Activated CD8-positive, alpha-beta T cell treated with anti-CD3 and anti-CD28 coated beads, Interleukin-2, amount 10 ng/mL, durations not matched to agents 7 days and 5 days (primary cell): ENCODE measurements around the gene COLQ. TPM values are rescaled to one million over a fixed set of nuclear protein-coding genes. Genes with fewer than 3 reads are reported as not detected.
"Not testable (repeated sequence)": the region's sequence is repeated elsewhere in the genome, so short reads cannot be mapped to it uniquely, and the experiment has no call there.

Source experiments
- ATAC-seq: fragments of 150-1000 bp; cut with Tn5 transposase; one replicate; pipeline ENCODE4 v1.10.0; 2021; ENCODE audit warnings: moderate library complexity
- CTCF ChIA-PET: fragments of 350-600 bp; sonication (Branson Sonifier 250); formaldehyde crosslinking; loops from one replicate; lab custom pipeline; 2021; ENCODE audit warnings: antibody characterized with exemption; lab: Charles Lee
- POLR2A ChIA-PET: fragments of 350-600 bp; sonication (Branson Sonifier 250); formaldehyde crosslinking; loops from one replicate; lab custom pipeline; 2021; ENCODE audit warnings: antibody characterized with exemption; lab: Charles Lee
- DNase-seq: peaks from one replicate; pipeline ENCODE4 v3.0.0-alpha.2; 2020
- H3K27ac Mint-ChIP-seq: one replicate; pipeline ENCODE4 v1.8.0; 2021; ENCODE audit warnings: mild to moderate bottlenecking, mixed read lengths
- H3K27me3 Mint-ChIP-seq: one replicate; pipeline ENCODE4 v1.8.0; 2021; ENCODE audit warnings: low read depth, mixed read lengths
- H3K36me3 Mint-ChIP-seq: one replicate; pipeline ENCODE4 v1.8.0; 2021; ENCODE audit warnings: low read depth, mixed read lengths
- H3K4me1 Mint-ChIP-seq: one replicate; pipeline ENCODE4 v1.8.0; 2021; ENCODE audit warnings: low read depth, mixed read lengths
- H3K4me3 Mint-ChIP-seq: one replicate; pipeline ENCODE4 v1.8.0; 2021; ENCODE audit warnings: mild to moderate bottlenecking, mixed read lengths
- H3K9me3 Mint-ChIP-seq: one replicate; pipeline ENCODE4 v1.8.0; 2022; ENCODE audit warnings: mixed read lengths; ENCODE audit not compliant: insufficient read depth
- total RNA-seq, 2 experiments: library from RNA; stranded (reverse); gene quantifications; one replicate each; pipeline ENCODE4 v1.2.3, GENCODE V29; 2021

The COLQ gene
- total RNA-seq, 2 experiments from 2014 or later: 5.3 to 6.0 TPM

DNA sequence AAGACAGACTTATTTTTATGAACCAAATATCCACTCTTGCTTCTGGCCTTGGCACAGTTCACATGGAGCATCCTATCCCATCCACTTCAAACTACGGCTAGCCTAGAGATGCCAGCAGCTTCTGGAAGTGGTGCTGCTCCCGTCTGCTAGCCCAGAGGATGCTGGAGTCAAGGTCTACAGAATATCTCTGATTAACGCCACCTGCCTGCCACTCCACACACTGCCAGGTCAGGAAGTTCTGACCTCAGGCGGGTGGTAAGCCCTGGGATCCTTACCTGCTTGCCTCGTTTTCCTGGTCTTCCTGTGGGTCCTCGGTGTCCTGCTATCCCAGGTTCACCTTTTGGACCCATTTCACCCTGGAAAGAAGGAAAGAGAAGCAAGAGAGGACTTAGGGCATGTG, 51.2 kb downstream of the COLQ start:
- Mint-ChIP-seq H3K27ac (no peak overlapping the region), H3K27me3 (peaks cover 3% of the 10 kb centered on the region), H3K36me3 (peaks cover 3% of the 10 kb centered on the region), H3K4me1 (peaks cover 3% of the 10 kb centered on the region), H3K9me3 (no peaks in the 10 kb centered on the region), H3K4me3 (no peak overlapping the region)
- CTCF ChIA-PET: interaction anchor here (1.6 kb wide), 2 partner anchors 10 to 15 kb away, joined by 4 read pairs; no protein-coding TSS in a partner anchor
- ATAC-seq (no peak), DNase-seq (no peak)
- POLR2A ChIA-PET: no interaction called here

DNA sequence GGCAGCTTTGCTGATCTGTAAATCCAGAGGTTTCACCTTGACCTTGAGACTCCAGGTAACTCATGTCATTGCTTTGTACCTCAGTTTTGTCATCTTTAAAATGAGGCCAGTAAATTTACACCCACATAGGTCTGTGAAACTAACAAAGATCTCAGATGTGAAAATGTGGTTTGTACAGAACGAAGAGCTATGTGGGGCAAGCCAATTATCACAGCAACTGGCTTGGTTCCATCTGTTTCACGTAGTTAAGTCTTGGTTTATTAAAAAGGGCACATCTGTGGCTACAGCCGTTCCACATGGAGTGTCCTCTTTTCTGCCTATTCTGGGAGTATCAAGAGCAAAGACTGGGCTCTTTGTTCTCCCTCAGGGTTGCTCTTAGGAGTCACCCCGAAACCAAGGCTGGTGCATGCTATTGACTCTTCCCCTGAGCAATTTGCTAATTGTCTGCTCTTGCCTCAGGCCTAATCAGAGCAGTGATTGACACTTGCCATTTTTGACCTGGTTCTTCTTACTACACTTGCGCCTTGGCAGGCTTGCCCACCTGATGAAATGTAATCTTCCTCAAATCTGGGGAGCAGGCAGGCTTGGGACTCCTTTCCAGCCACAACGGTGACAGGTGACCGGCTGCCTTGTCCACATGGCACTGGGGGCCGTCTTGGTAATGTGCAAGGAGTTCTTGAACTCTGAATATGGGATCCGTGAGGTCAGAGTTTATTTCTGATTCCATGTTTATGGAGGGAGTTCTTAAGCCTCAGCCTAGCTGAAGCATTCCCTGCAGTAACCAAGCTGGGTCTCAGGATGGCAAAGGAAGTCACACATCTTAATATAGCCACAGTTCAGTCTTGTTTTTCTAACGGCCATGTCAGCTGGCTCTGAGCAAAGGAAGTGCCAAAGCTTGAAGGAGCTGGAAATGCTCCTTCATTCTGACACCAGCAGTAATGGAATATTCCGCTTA, 54.0 kb downstream of the COLQ start:
- ChIA-PET POLR2A (no interaction called here), CTCF (interaction anchor here (0.7 to 1.9 kb wide), 3 partner anchors 62 to 200 kb away, joined by 3 to 7 read pairs (median 5); no protein-coding TSS in a partner anchor)
- Mint-ChIP-seq H3K27ac (no peak overlapping the region), H3K9me3 (no peaks in the 10 kb centered on the region), H3K4me1 (peaks cover 8% of the 10 kb centered on the region), H3K27me3 (peaks cover 3% of the 10 kb centered on the region), H3K36me3 (peaks cover 3% of the 10 kb centered on the region), H3K4me3 (no peak overlapping the region)
- ATAC-seq (no peak), DNase-seq (no peak)

DNA sequence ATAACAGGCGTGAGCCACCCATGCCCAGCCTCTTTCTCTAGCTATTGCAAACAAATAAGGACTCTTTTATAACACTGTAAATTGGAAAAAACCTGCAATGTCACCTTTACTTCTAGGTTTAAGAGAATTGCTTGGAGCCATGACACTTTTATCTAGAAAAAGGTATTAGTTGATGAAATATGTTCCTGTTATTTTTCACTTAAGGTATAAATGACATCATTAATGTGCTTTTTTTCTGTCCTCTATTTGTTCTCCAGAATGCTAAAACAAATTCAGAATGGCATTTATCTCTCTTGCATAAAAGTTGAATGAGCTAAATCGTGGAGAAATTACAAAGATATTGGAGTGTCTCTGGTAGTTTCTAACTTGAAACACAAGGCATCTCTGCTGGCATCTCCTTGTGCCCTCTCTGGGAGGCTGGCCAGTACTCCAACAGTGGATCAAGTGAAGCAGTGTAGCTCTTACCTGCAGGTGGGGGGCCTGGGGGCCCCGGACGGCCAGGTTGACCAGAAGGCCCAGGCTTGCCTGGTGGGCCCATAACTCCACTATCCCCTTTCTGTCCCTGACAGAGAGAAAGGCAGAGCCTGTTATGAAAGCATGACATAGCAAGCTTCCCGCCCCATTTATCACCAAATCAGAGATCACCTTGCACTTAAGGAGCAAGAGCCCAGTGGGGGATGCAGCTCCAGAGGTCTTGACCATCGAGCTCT, 55.5 kb downstream of the COLQ start:
- ChIA-PET POLR2A (no interaction called here), CTCF (interaction anchor here (1.9 kb wide), 1 partner anchor 61 kb away, joined by 7 read pairs; no protein-coding TSS in a partner anchor)
- Mint-ChIP-seq H3K27me3 (no peaks in the 10 kb centered on the region), H3K4me3 (no peak overlapping the region), H3K9me3 (no peaks in the 10 kb centered on the region), H3K4me1 (peaks cover 19% of the 10 kb centered on the region), H3K36me3 (peaks cover 3% of the 10 kb centered on the region), H3K27ac (no peak overlapping the region)
- ATAC-seq: no peak
- DNase-seq: no peak

GRCh38 chr3:15462451-15462850, 59.1 kb downstream of the COLQ start:
- ATAC-seq (no peak), DNase-seq (no peak)
- H3K4me3 Mint-ChIP-seq: no peak overlapping the region
- no peaks in the 10 kb centered on the region for H3K27me3 Mint-ChIP-seq
- POLR2A ChIA-PET: no interaction called here
- peaks cover 3% of the 10 kb centered on the region for H3K36me3 Mint-ChIP-seq
- H3K27ac Mint-ChIP-seq: peak overlapping the region; percentile 2
- CTCF ChIA-PET: interaction anchor here (1.0 kb wide), 1 partner anchor 9 kb away, joined by 3 read pairs; no protein-coding TSS in a partner anchor
- peaks cover 32% of the 10 kb centered on the region for H3K4me1 Mint-ChIP-seq
- no peaks in the 10 kb centered on the region for H3K9me3 Mint-ChIP-seq

DNA sequence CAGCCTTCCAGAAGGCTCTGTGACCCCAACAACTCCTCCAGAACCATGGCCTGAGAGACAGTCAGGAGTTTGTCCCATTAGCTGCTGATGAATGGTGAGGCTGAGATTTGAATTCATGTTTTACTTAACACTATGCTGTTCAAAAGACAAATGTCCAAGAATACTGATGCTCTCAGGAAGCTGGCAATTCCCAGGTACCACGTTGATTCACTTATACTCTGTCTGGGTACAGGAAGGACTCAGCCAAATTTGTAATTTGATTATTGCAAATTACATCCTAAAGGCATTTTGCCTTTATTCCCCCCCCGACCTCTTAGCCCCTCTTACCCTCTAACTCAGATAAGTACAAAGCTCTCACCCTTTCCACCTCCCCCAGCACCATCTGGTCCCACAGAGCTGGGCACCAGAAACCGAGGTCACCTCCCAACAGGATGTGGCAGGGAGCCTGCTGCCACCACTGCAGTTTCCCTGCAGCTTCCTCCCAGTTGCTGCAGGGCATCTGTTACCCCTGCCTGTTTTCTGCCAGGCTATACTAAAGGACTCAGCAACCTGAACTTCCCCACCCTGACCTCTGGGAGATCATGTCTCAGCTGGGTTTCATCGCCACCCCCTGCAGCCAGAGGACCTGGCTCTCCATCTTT, 60.5 kb downstream of the COLQ start:
- CTCF ChIA-PET: interaction anchor here (0.6 to 1.5 kb wide), 5 partner anchors 9 to 220 kb away, joined by 3 to 7 read pairs (median 4); no protein-coding TSS in a partner anchor
- peak; percentile 43 for DNase-seq
- Mint-ChIP-seq H3K4me3 (peak overlapping the region; percentile 19), H3K27ac (peak overlapping the region; percentile 64), H3K4me1 (peaks cover 32% of the 10 kb centered on the region), H3K9me3 (no peaks in the 10 kb centered on the region), H3K27me3 (no peaks in the 10 kb centered on the region), H3K36me3 (peaks cover under 1% of the 10 kb centered on the region)
- ATAC-seq: peak; percentile 77
- POLR2A ChIA-PET: no interaction called here

DNA sequence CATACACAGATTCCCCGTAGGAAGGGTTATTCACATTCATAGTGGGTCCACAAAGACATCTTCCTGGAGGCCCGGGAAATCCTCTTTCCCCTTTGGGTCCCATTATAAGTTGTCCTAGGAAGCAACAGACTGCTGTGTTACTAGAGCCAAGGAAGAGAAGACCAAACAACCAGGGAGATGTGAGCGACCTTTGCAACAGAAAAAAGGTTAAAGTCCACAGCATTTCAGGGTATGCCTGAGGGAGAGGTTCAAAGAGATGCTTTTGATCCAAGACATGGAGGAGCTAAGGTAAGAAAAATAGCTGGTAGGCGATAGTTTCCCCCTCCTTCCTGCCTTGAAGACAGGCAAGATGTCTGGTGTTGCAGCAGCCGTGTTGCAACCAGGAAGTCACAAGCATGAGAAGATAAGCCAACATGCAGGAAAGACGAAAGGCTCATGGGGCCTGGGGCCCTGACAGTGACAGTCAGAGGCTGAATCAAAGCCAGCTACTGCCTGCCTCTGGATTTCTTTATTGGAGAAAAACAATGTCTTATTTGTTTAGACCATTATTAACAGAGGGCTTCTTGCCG, 63.2 kb downstream of the COLQ start:
- H3K27me3 Mint-ChIP-seq: no peaks in the 10 kb centered on the region
- CTCF ChIA-PET: no interaction called here
- no peak for ATAC-seq

DNA sequence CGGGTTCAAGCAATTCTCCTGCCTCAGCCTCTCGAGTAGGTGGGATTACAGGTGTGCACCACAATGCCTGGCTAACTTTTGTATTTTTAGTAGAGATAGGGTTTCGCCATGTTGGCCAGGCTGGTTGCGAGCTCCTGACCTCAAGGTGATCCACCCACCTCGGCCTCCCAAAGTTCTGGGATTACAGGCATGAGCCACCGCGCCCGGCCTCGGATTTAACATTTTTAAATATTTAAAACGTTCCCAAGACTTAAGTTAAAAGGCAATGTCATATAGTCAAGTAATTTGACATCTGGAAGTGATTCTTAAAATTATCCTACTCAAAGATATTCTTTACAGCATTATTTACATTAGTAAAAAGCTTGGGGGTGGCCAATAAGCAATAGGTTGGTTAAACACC, 64.6 kb downstream of the COLQ start:
- POLR2A ChIA-PET, ATAC-seq: not testable (repeated sequence)

More for the DNA sequence above, 63.2 kb downstream of the COLQ start:
- Mint-ChIP-seq H3K9me3 (no peaks in the 10 kb centered on the region), H3K4me1 (peaks cover 32% of the 10 kb centered on the region), H3K36me3 (no peaks in the 10 kb centered on the region), H3K4me3 (no peak overlapping the region), H3K27ac (no peak overlapping the region)
- POLR2A ChIA-PET: interaction anchor here (0.6 kb wide), 1 partner anchor 31 kb away, joined by 3 read pairs; no protein-coding TSS in a partner anchor
- DNase-seq: no peak

GRCh38 chr3:15456321-15456720, 65.2 kb downstream of the COLQ start:
- no peak overlapping the region for H3K27ac Mint-ChIP-seq
- CTCF ChIA-PET: no interaction called here

More for the DNA sequence above, 64.6 kb downstream of the COLQ start:
- peaks cover 23% of the 10 kb centered on the region for H3K4me1 Mint-ChIP-seq
- CTCF ChIA-PET, H3K9me3 Mint-ChIP-seq, H3K36me3 Mint-ChIP-seq, H3K4me3 Mint-ChIP-seq, DNase-seq, H3K27ac Mint-ChIP-seq, H3K27me3 Mint-ChIP-seq: not testable (repeated sequence)

GRCh38 chr3:15455756-15456155, 65.8 kb downstream of the COLQ start:
- no peak overlapping the region for H3K27ac Mint-ChIP-seq
- no peak overlapping the region for H3K4me3 Mint-ChIP-seq
- POLR2A ChIA-PET: interaction anchor here (0.9 kb wide), 1 partner anchor 15 kb away, joined by 3 read pairs; no protein-coding TSS in a partner anchor
- no peaks in the 10 kb centered on the region for H3K36me3 Mint-ChIP-seq
- peaks cover 14% of the 10 kb centered on the region for H3K4me1 Mint-ChIP-seq
- CTCF ChIA-PET: interaction anchor here (1.2 kb wide), 1 partner anchor 14 kb away, joined by 4 read pairs; no protein-coding TSS in a partner anchor
- no peaks in the 10 kb centered on the region for H3K9me3 Mint-ChIP-seq
- no peak for DNase-seq
- no peak for ATAC-seq
- H3K27me3 Mint-ChIP-seq: no peaks in the 10 kb centered on the region

More at GRCh38 chr3:15456321-15456720, 65.2 kb downstream of the COLQ start:
- Mint-ChIP-seq H3K4me3 (no peak overlapping the region), H3K27me3 (no peaks in the 10 kb centered on the region), H3K4me1 (peaks cover 20% of the 10 kb centered on the region), H3K9me3 (no peaks in the 10 kb centered on the region), H3K36me3 (no peaks in the 10 kb centered on the region)
- DNase-seq (no peak), ATAC-seq (no peak)
- POLR2A ChIA-PET: interaction anchor here (0.9 kb wide), 1 partner anchor 15 kb away, joined by 3 read pairs; no protein-coding TSS in a partner anchor

DNA sequence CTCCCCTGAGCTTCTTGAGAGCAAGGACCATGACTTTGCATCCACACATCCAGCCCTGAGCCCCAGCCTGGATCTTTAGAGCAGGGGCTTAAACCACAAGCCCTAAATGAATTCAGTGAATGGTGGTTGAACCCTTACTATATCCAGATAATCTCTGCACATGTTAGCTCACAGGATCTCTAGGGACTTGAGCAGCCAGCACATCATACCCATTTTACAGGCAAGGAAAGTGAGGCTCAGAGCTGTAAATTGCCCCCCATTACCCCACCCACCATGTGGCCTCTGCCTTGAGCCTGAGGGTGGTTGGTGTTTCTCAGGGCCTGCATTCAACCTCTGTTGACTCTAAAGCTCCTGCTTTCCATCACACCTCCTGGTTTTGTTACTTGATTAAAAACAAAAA, 66.5 kb downstream of the COLQ start:
- no peak overlapping the region for H3K4me3 Mint-ChIP-seq
- H3K27me3 Mint-ChIP-seq: no peaks in the 10 kb centered on the region
- no peak overlapping the region for H3K27ac Mint-ChIP-seq
- DNase-seq (no peak), ATAC-seq (no peak)
- ChIA-PET CTCF (interaction anchor here (1.2 kb wide), 1 partner anchor 14 kb away, joined by 4 read pairs; no protein-coding TSS in a partner anchor), POLR2A (no interaction called here)
- peaks cover 11% of the 10 kb centered on the region for H3K4me1 Mint-ChIP-seq
- H3K36me3 Mint-ChIP-seq: no peaks in the 10 kb centered on the region
- no peaks in the 10 kb centered on the region for H3K9me3 Mint-ChIP-seq
